ENCODE results near the gene ZNF90. TPM values are rescaled to one million over a fixed set of nuclear protein-coding genes. Genes with fewer than 3 reads are reported as not detected.

The ZNF90 gene
- total RNA-seq, 1 experiment from 2014 or later: 88.7 TPM

- H3K27ac Mint-ChIP-seq: no peak overlapping the region
- Histone ChIP-seq H3K79me2 (ENCODE audit: insufficient read depth, low read length) (no peaks in the 10 kb centered on the region; the same call in 1 of the 2 replicates), H2BK15ac (ENCODE audit: low read depth, low read length) (no peak overlapping the region), H3K14ac (ENCODE audit: insufficient read depth, low read length) (no peak overlapping the region), H3K23me2 (ENCODE audit: insufficient read length, low read depth, low read length, poor library complexity, severe bottlenecking) (no peaks in the 10 kb centered on the region), H3K18ac (ENCODE audit: insufficient read length, low read depth, low read length) (no peak overlapping the region), H4K8ac (replicated peaks; ENCODE audit: insufficient read length, low read depth, low read length) (no peak overlapping the region), H4K20me1 (ENCODE audit: control insufficient read depth, insufficient read depth, insufficient read length) (no peaks in the 10 kb centered on the region), H3K27ac (ENCODE audit: insufficient read length, low read depth, low read length) (no peak overlapping the region), H4K91ac (ENCODE audit: insufficient read length, low read depth, low read length) (no peak overlapping the region), H2AFZ (ENCODE audit: low read length) (no peak overlapping the region), H3K4ac (ENCODE audit: low read depth, low read length) (no peak overlapping the region), H2BK20ac (ENCODE audit: low read depth, low read length, poor library complexity, severe bottlenecking) (no peak overlapping the region), H2BK5ac (ENCODE audit: insufficient read length, low read length) (no peak overlapping the region), H4K5ac (ENCODE audit: insufficient read length, low read depth, low read length) (no peak overlapping the region), H3K4me1 (ENCODE audit: insufficient read depth, low read length) (no peaks in the 10 kb centered on the region), H3K9me3 (ENCODE audit: control insufficient read depth, low read depth, low read length) (no peaks in the 10 kb centered on the region), H3K23ac (ENCODE audit: insufficient read length, low read depth, low read length) (no peak overlapping the region), H3T11ph (ENCODE audit: low read length) (no peak overlapping the region), H2AK5ac (ENCODE audit: insufficient read length, low read length) (no peak overlapping the region), H2BK12ac (ENCODE audit: insufficient read length, low read depth, low read length) (no peak overlapping the region), H3K9ac (ENCODE audit: extremely low read depth, insufficient read length, low read length) (no peak overlapping the region), H3K27me3 (ENCODE audit: insufficient read depth, low read length) (no peaks in the 10 kb centered on the region), H2BK120ac (ENCODE audit: low read depth, low read length, poor library complexity, severe bottlenecking) (no peak overlapping the region), H3K79me1 (ENCODE audit: insufficient read depth, low read depth, low read length, poor library complexity, severe bottlenecking) (no peaks in the 10 kb centered on the region), H3K56ac (ENCODE audit: insufficient read length, low read depth, low read length) (no peak overlapping the region), H3K4me2 (ENCODE audit: insufficient read depth, insufficient read length, low read length) (no peak overlapping the region)
- no CpG with 5 or more reads among the region's 3 CpGs for WGBS (ENCODE audit: extremely low coverage, insufficient read length, low lambda C conversion rate)
- H3K27me3 Mint-ChIP-seq (ENCODE audit: low read depth): no peaks in the 10 kb centered on the region
- DNase-seq: no peak
- H3K4me1 Mint-ChIP-seq: peaks cover 13 to 28% of the 10 kb centered on the region in 2 experiments
- peaks cover 0 to 4% (median under 1%) of the 10 kb centered on the region in 3 experiments; a peak in 3 of 7 replicates for H3K36me3 Mint-ChIP-seq (ENCODE audit: insufficient read depth in 1 of 3, low read depth in 3 of 3)
- H3K4me3 Mint-ChIP-seq: no peak overlapping the region
- TF ChIP-seq CTCF (conservative IDR thresholded peaks at IDR 0.05): no peak
- H3K9me3 Mint-ChIP-seq: peaks cover 0 to 8% of the 10 kb centered on the region in 2 experiments; a peak in 4 of 5 replicates
Measured at GRCh38 chr19:20162821-20163220, 85.0 kb downstream of the ZNF90 start.

All from H9 (cell line).